Mucosa of descending colon (tissue), 3 donors: ENCODE data around the gene IQCN. TPM values are rescaled to one million over a fixed set of nuclear protein-coding genes. Genes with fewer than 3 reads are reported as not detected.

Experiments used
- ATAC-seq: fragments of 200-7000 bp; cut with Tn5 transposase; one replicate; pipeline ENCODE4 v1.9.1; 2020; ENCODE audit warnings: mild to moderate bottlenecking, moderate library complexity
- DNase-seq, 3 donors: peaks; one replicate each; pipeline ENCODE4 v3.0.0-alpha.2; 2020
- H3K36me3 ChIP-seq: fragments of 200-600 bp; one replicate; pipeline ENCODE4 v1.8.0; 2021; ENCODE audit warnings: low read depth, mild to moderate bottlenecking
- H3K4me1 ChIP-seq: fragments of 200-600 bp; one replicate; pipeline ENCODE4 v1.8.0; 2021; ENCODE audit warnings: low read depth, mild to moderate bottlenecking
- H3K4me3 ChIP-seq: fragments of 200-600 bp; one replicate; pipeline ENCODE4 v1.8.0; 2021; ENCODE audit warnings: mild to moderate bottlenecking
- H3K9me3 ChIP-seq: fragments of 200-600 bp; one replicate; pipeline ENCODE4 v1.8.0; 2021; ENCODE audit warnings: mild to moderate bottlenecking
- intact Hi-C, 2 donors: fragments of 100-400 bp; cut with DNase I in 1 of 2; cut with micrococcal nuclease in 1 of 2; formaldehyde crosslinking; loops; one replicate each; pipeline versions ENCODE4 v1.11.0 to v1.11.1; 2022; cut with DNase I, micrococcal nuclease
- long read RNA-seq, 2 donors: library from polyadenylated mRNA; unstranded; transcript quantifications; one replicate each; pipeline ENCODE4 v2.0.0, GENCODE V29; 2019 to 2021
- total RNA-seq, 3 donors: library from RNA; stranded (reverse); fragmentation: NEBNext Ultra II Directional in 2 of 3; extraction: Animal tissue kit (Norgen Biotek cat#: 25700) in 2 of 3; gene quantifications; one replicate each; pipeline versions ENCODE4 v1.2.1 to v1.2.4, GENCODE V29; 2021 to 2023
- TF ChIP-seq, protein P1 (sequence below): fragments of 200-600 bp; IDR thresholded peaks from one replicate; pipeline ENCODE4 v1.8.0; 2022; ENCODE audit warnings: antibody characterized with exemption, mild to moderate bottlenecking
- donor health status: DM: no; HTN: no; CAD: no; lungs with moderate emphysema.
- donor health status: DM: no; HTN: no; CAD: no.
- donor health status: DM: no; HTN: yes; CAD: no.

Gene IQCN, protein sequence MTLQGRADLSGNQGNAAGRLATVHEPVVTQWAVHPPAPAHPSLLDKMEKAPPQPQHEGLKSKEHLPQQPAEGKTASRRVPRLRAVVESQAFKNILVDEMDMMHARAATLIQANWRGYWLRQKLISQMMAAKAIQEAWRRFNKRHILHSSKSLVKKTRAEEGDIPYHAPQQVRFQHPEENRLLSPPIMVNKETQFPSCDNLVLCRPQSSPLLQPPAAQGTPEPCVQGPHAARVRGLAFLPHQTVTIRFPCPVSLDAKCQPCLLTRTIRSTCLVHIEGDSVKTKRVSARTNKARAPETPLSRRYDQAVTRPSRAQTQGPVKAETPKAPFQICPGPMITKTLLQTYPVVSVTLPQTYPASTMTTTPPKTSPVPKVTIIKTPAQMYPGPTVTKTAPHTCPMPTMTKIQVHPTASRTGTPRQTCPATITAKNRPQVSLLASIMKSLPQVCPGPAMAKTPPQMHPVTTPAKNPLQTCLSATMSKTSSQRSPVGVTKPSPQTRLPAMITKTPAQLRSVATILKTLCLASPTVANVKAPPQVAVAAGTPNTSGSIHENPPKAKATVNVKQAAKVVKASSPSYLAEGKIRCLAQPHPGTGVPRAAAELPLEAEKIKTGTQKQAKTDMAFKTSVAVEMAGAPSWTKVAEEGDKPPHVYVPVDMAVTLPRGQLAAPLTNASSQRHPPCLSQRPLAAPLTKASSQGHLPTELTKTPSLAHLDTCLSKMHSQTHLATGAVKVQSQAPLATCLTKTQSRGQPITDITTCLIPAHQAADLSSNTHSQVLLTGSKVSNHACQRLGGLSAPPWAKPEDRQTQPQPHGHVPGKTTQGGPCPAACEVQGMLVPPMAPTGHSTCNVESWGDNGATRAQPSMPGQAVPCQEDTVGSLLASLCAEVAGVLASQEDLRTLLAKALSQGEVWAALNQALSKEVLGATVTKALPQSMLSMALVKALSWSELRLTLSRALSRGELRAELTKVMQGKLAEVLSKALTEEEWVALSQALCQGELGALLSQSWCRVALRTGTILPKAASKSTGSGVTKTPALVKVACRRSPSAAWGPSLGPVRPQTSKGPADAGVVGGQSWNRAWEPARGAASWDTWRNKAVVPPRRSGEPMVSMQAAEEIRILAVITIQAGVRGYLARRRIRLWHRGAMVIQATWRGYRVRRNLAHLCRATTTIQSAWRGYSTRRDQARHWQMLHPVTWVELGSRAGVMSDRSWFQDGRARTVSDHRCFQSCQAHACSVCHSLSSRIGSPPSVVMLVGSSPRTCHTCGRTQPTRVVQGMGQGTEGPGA (N-terminal part only)
- 10 to 100 TPM in 1 of 3 donors, 1 to 10 TPM in 2; 4.4 to 10.6 (median 8.0) TPM for total RNA-seq
- long read RNA-seq, donor 1, full-length matches to known transcripts: 1 of 3 reads
- long read RNA-seq, donor 1, partial matches to known transcripts: 1 of 3 reads
- long read RNA-seq, donor 1, other reads (novel, unspliced or antisense): 1 of 3 reads
- long read RNA-seq, donor 2: 0 reads

DNA sequence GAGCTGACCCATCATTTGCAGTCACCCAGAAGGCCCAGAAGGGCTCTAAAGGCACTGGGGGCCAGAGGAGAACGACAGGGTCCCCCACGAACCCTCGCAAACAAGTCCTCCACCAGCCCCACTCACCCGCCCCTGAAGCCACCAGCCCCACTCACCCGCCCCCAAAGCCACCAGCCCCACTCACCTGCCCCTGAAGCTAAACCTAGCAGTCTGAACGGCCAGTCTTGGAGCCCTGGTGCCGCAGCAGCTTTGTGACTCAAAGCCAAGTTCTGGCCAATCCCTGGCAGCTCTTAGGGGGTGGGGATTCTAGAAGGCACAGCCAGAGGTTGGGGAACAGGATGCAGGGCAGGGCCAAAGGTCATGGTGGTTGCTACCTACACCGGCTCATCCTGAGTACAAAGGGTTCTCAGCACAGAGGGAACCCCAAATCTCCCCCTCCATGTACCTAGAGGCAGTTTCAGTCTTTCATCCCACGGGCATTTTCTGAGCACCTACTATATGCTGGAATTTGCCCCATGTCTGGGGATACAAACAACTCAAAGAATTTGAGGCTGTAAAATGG is at the start of gene IQCN:
Gene IQCN (minus strand): TSS at position 234 of the 562 bp plus-strand sequence. CDS start 4,974 bp downstream, outside the sequence.
- no peak within 1 kb of the TSS for H3K4me3 ChIP-seq
- peak; percentile 50 for ATAC-seq
- no peaks in the 10 kb centered on the region for H3K9me3 ChIP-seq
- no peaks in the 10 kb centered on the region for H3K36me3 ChIP-seq
- peak; percentile 61 to 73 (median 62) for DNase-seq
- TF ChIP-seq, protein P1, sequence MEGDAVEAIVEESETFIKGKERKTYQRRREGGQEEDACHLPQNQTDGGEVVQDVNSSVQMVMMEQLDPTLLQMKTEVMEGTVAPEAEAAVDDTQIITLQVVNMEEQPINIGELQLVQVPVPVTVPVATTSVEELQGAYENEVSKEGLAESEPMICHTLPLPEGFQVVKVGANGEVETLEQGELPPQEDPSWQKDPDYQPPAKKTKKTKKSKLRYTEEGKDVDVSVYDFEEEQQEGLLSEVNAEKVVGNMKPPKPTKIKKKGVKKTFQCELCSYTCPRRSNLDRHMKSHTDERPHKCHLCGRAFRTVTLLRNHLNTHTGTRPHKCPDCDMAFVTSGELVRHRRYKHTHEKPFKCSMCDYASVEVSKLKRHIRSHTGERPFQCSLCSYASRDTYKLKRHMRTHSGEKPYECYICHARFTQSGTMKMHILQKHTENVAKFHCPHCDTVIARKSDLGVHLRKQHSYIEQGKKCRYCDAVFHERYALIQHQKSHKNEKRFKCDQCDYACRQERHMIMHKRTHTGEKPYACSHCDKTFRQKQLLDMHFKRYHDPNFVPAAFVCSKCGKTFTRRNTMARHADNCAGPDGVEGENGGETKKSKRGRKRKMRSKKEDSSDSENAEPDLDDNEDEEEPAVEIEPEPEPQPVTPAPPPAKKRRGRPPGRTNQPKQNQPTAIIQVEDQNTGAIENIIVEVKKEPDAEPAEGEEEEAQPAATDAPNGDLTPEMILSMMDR: no peak
- peaks cover 51% of the 10 kb centered on the region for H3K4me1 ChIP-seq
- intact Hi-C loops: no loop called here

DNA sequence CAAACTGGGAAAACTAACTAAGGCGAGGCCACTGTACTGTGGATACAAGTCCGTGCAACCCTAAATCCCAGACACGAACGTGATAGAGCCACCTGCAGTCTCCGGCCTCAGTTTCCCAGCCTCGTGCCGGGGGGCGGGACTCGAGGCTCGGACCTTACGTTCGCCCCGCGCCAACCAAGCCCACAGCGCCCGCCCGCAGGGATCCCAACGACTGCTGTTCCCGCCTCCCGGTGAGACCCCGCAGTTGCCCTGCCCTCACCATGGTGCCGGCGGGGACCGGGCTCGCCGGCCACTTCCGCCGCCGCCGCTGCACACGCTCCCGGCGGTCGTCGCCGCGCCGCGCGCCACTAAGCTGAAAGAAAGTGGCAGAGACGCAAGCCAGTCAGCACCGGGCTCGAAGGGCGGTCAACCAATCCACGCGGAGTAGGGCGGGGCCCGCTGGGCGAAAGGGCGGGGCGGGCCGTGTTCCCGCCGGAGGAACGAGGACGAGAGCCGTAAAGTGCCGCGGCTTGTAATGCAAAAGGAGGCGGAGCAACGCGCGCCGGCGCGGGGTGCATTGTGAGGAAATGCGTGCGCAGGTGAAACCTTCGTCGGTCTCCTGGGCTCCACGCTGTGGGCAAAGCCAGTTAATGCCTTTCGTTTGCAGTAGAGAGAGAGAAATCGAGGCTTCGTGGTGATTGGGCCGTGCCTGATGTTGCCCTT is 48.7 kb upstream of the IQCN start, which contains the start of gene LSM4:
Gene LSM4 (minus strand): TSS at position 318 of the 702 bp plus-strand sequence. CDS start 56 bp downstream, at position 262.
- no peaks in the 10 kb centered on the region for H3K36me3 ChIP-seq
- peak within 1 kb of the TSS; percentile 59 for H3K4me3 ChIP-seq
- H3K4me1 ChIP-seq: peaks cover 47% of the 10 kb centered on the region
- peak; percentile 99 to 100 (median 99) for DNase-seq
- intact Hi-C loops: loop anchor here (5.0 kb wide), 2 partner anchors 41 to 46 kb away; partner anchors contain the start of gene JUND (in 1 of the 2)
- TF ChIP-seq, protein P1: peak; percentile 1
- H3K9me3 ChIP-seq: no peaks in the 10 kb centered on the region
- ATAC-seq: peak; percentile 81

DNA sequence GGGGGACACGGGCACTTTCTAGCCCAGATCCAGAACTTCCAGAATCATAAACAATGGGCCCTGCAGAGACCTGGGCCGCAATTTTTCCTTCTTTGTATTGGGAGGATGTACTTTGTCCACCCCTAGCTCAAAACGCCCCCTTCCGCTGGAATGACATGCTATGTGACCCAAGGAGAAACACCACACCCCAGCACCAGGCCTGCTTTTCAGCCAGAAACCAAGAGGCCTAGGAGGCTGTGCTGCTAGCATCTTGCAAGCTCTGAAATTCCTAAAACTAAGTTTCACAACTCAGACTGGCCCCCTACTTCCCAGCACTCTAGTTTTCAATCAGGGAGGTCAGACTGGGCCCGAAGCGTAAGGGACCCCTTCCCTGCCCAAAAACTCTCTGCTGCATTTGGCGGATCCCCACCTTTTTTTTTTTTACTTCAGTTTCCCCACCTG is 48.1 kb upstream of the IQCN start:
- DNase-seq (peak; percentile 74 to 89 (median 79)), ATAC-seq (peak; percentile 31)
- TF ChIP-seq, protein P1: no peak
- no peaks in the 10 kb centered on the region for H3K9me3 ChIP-seq
- H3K36me3 ChIP-seq: no peaks in the 10 kb centered on the region
- intact Hi-C loops: loop anchor here (5.0 kb wide), 2 partner anchors 40 to 45 kb away; partner anchors contain the start of gene JUND (in 1 of the 2)
- H3K4me3 ChIP-seq: peak overlapping the region; percentile 59
- H3K4me1 ChIP-seq: peaks cover 53% of the 10 kb centered on the region

DNA sequence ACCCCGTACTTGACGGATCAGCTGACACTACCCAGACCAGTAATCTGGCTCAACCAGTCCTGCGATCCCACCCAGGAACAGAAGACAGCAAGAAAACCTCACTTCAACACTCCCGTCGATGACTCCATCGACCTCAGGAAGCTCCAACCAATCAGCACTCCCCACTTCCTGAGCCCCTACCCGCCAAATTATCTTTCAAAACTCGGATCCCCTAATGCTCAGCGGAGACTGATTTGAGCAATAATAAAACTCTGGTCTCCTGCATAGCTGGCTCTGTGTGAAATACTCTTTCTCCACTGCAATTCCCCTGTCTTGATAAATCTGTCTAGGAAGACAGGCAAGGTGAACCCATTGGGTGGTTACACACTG is 47.5 kb upstream of the IQCN start:
- intact Hi-C loops: loop anchor here (5.0 kb wide), 2 partner anchors 39 to 44 kb away; partner anchors contain the start of gene JUND (in 1 of the 2)
- no peaks in the 10 kb centered on the region for H3K9me3 ChIP-seq
- peaks cover 53% of the 10 kb centered on the region for H3K4me1 ChIP-seq
- TF ChIP-seq, protein P1: no peak
- no peak for DNase-seq
- ATAC-seq: no peak
- H3K4me3 ChIP-seq: no peak overlapping the region
- H3K36me3 ChIP-seq: no peaks in the 10 kb centered on the region
